HG02973 (cell line): ENCODE results near the gene RAP2A.

ENCODE experiments used
- ATAC-seq: cut with Tn5 transposase; IDR thresholded peaks from one replicate; pipeline ENCODE4 v1.9.1; 2021; ENCODE audit warnings: moderate library complexity; ENCODE audit not compliant: unreplicated experiment

Gene RAP2A

DNA sequence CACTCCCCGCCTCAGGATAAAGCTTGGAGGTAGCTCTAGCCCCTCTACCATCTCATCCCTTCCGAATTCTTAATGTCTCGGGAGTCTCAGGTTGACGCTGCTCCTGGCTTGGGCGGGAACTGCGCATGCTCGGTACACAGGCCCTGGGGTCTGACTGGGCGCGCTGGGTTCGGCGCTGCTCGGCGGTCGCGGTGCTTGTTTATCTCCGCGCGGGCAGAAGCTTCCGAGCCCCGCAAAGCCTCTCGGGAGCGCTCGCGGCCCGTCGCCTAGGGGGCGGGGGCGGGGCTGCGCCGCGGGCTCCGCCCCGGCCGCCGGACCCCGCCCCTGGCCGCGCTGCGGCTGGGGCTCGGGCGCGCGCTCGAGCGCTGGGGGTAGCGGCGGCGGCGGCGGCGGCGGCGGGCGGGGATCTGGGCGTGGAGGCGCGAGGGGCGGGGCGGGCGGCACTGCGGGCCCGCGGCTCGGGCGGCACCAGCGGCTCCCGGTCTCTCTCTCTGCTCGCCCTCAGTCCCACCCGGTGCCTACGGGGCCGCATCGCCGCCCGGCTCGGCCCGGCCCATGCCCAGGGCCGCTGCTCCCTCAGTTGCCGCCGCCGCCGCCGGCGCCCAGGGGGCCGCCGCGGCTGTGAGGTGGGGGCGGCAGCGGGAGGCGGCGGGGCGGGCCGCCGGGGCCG, at the start of gene RAP2A:
TSS of gene RAP2A (plus strand) at position 443 of the 670 bp plus-strand sequence. CDS start 302 bp downstream, outside the sequence.
- peak; percentile 39 for ATAC-seq

DNA sequence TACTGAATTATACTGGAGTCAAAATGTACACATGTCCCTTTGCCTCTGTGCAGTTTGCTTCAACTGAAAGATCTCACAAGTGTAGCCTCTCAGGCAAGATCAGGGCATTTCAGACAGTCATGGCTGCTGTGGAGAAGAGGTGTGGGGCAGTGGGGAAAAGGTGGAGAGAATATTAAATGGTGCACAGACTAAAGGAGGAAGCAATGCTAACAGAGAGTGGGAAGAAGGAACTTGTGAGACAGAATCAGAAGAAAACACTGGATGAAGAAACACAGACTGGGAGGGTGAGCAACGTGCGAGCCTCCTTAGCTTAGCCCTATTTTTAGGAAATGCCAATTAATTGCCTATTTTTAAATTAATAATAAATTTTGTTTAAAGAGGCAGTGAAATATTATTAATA, 49.6 kb upstream of the RAP2A start:
- ATAC-seq, result no peak

DNA sequence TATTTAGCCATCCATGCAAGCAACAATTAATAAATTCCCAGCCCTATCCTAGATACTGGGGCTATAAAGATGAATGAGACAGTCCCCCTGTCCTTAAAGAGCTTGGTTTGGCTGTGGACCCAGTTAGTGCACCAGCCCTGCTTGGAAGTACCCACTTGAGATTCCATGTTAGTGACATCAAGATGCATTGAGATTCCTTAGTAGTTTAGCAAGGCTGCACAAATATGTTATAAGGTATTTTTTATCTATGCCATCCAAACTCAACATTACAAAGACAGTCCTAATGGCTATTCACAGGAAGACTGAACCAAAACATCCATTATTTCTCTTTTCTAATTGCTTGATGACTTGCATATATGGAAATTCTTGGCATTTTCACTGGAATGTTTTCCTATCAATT, 48.8 kb upstream of the RAP2A start:
- ATAC-seq, result no peak

DNA sequence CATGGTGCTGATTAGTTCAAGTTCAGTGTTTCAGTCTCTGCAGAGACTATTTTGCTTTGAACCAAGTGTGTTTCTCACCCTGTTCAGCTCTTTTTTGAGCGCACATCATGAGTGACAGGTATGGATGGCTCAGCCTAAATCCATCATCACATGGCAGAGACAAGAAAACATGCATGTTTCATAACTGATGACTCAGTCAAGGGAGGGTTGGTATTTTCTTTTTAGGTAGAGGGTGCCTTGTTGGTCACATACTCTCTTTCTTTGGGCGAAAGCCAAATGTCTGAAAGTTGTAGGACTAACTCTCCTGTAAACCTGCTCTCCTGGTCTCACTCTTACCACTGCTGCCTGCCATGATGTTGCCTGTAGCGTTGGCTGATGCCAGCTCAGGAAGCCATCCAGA, 48.1 kb upstream of the RAP2A start:
- ATAC-seq, result no peak

DNA sequence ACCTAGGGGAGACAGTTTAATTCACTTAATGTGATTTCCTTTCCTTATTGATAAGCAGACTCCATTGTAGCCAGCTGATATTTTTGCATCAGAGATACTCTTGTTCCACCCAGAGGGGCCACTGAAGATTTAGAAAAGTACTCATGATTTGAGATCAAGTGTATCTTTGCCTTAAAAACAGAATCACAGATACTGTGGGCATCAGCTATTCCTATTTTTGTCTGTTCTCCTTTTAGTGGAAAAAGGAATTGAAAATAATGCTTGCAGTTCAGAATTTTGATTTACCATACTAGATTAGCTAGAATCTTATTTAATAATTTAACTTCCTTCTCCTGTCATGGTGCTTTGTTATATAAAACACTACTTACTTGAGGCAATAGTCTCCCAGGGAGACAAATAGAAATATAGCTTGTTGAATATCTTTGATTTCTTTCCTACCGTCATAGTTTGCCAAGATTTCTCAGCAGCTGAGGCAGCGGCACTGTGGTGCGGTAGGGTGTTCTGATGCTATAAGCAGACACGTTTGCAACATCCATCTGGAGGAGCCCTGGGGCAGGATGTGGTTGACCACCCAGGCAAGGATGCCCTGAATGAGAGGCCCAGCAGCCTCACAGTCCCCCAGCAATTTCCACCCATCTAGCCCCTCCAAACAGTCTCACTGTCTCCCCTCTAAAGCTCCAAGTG, 47.0 kb upstream of the RAP2A start:
- no peak for ATAC-seq

DNA sequence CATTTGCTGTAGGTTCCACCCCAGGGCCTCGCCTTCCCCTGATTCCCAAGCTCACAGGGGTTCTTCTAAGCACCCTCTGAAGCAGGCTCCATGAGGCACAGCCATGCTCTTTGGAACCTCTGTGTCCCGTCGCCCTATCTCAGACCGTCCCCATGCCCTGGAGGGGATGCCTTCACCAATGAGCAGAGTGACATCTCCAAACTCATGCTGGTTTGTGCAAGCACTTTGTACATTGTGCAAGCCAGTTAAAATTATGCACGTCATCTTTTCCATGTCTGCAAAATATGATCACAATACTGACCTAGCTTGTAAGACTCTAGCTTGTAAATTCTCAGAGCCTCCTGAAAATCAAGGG, 46.5 kb upstream of the RAP2A start:
- no peak for ATAC-seq

DNA sequence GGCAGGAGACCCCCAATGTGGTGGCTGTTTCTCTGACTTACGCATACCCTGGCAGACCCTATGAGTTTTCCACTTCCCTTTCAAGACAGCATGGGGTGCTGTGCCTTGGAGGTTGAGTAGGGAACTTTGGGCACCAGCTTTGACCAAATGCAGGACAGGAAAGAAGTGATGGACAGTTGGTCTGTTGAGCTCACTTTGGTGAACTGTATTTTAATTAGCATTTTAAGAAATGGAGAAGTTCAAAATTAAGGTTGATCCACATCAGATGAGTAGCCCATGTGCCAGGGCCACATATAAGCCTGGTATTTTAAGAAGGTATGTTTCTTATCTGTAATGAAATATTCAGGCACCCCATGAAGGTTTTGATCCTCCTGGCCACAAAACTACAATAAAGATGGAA, 46.1 kb upstream of the RAP2A start:
- no peak for ATAC-seq

DNA sequence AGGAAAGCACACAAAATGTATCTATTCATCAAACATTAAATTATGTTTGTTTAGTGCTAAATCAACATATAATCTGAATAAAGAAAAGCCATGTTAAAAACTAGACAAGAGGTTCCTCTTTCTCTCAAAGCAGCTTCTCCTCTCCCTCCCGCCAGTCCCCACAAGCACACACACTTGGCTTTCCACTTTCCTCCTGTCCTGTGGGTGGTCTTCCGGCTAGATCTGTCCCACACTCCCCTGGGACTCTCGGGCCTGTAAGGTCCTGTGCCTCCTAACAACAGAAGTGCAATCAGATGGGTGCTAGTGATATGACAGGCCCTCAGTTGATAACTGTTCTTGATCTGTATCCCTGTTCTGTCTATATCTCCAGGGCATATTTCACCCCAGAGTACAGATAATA, 45.6 kb upstream of the RAP2A start:
- ATAC-seq, result no peak

DNA sequence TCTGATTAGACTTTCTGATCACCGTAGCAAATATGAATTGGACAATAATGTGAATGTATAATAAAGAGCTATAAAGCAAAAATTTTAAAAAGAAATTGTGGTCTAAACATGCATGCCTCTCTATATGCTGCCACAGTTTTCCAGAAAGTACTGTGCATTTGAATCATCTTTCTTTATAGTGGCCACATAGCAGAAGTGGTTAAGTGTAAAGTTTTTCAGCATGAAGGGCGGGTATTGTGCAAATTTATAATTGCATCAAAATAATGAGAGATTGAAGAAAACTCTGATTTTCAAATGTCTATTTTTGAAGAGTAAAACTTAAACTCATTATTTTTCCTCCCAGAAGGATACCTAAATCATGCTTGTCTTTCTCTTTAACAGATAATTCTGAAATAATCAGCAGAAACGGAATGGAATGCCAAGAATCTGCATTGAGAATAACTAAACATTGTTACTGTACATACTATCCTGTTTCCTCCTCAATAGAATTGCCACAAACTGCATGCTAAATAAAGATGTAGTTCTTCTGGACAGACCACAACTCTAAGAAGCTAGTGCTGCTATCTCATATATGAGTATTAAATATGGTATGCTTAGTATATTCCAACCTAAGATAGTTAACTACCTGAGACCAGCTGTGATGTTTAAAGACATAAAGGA, 42.9 kb upstream of the RAP2A start:
- ATAC-seq, result no peak

DNA sequence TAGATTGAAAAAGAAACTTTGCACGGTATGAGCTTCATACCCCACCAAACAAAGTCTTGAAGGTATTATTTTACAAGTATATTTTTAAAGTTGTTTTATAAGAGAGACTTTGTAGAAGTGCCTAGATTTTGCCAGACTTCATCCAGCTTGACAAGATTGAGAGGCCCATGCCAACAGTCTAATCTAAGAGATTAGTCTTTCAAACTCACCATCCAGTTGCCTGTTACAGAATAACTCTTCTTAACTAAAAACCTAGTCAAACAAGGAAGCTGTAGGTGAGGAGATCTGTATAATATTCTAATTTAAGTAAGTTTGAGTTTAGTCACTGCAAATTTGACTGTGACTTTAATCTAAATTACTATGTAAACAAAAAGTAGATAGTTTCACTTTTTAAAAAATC, 41.9 kb upstream of the RAP2A start:
- no peak for ATAC-seq

DNA sequence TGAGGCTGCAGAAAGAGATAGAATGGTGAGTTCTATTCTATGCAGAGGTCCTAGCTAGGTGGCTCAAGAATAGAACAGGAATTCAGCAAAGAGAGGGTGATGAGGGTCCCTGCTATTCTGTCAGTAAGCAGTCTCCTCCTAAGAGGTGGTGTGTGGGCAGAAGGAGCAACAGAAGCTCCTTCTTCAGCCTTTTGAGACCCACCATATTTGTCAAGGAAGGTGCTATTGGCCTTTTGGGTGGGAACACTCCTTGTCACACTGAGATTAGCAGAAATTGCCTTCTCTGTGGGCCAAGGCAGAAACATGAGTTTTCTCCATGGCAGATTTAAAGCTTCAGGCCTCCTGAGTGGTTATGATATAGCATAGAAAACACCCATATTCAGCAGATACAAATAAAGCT, 39.4 kb upstream of the RAP2A start:
- ATAC-seq, result no peak

DNA sequence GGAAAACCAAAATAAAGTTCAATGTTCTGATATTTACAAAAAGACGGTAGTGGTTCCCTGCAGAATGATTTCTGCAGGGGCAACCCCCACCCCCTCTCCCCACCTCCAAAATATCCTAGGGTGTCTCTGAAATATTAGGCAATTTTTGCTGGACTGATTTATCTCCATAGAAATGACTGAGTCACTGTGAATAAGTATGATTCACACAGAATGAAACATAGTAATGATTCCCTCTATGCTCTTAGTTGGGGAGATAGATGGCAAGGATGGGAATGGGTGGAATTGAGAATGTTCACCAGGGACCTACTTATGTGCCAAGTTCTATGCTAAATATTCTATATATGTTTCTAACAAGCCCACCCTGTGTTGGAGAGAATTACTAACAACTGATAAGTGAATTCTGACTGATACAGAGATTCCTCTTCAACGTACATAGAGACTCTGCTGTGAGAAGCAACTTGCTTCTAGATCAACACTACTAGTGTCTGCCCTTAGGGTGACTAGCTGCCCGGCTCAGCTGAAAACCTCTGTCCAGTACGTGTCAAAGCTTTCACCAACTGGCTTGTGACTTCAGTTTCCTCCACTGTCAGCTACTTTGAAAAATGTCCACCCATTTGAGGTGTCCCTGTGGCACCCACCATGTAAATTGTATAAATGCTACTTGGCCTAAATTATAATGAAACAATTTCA, 38.4 kb upstream of the RAP2A start:
- no peak for ATAC-seq

DNA sequence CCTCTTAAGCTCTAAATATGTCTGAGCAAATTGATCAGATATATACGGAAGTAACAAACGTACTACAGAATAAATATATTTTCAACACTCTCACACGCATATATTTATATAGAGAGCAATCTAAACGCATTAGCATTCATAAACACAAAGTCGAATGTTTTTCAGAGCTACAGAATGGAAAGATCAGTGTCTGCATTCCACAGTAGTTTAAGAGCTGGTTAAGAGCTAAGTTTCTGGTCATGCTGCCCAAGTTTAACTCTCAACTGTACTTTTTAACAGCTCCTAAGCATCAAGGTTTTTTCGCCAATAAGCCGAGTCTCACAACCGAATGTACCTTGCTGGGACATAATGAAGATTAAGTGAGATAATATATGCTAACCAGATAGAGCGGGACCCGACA, 36.7 kb upstream of the RAP2A start:
- no peak for ATAC-seq

DNA sequence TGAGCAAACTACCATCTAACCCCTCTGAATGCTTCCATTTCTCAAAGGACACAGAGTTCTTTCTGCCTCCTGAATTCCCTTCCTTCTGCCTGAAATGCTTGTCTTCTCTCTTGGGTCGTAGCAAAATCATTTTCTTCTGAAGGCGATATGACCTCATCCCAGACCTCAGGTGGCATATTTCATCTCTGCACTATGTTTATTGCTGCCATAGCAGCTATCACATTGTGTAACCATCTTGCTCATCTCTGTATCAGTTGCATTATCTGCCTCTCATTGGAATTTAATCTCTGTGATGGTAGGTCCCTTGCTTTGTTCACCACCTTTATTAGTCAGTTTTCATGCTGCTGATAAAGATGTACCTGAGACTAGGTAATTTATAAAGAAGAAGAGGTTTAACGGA, 32.5 kb upstream of the RAP2A start:
- ATAC-seq, result no peak

DNA sequence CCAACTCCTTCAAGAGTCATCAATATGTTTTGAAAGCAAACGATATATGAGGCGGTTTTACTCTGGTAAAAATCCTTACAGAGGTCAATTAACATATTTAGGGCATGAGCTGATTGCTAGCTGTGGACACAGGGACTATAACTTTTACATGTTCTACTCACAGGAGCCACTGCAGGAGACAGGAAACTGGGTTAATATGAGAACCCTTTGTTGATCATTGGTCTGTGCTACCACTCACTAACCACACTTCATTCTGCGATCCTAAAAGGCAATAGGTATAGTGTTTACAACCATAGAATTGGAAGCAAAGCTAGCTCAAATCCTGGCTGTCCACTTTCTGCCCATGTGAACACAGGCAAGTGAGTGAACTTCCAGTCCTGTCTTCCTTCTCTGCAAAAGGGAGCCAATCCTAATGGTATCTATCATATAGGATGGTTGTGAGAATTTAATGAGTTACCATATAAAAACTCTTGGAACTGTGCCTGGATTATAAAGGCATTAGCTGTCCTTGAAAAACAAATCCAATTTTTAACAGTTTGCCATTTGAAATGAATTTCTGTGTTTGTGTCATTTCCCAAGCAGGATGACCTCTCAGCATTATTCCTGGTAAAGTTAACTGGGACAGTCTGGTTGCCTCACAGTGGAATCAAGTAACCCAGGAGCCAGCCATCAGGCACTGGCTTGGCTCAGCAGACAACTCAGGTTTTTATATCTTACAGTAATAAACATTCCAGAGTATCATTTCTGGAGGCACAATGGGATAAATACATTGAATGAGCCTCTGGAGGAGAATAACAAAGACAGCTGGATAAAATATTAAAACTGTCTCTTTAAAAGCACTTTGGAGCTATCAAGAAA, 29.8 kb upstream of the RAP2A start:
- no peak for ATAC-seq

DNA sequence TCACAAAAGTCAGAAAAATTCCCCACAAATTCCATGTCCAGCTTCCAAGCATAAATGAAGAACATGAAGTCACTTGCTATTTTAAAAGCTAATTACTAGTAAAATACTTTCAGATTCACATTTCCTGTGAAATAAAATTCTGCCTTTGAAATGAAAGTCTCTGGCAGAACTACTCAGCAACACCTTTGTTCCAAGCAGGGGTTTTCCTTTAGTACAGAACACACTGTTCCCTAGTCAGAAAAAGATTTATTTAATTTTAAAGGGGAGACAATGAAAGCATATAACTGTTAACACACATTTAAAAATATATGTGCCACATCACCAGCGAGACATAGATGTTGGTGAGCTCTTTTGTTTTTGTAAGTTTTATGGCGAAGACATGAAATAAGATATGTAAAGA, 26.4 kb upstream of the RAP2A start:
- ATAC-seq, result no peak

DNA sequence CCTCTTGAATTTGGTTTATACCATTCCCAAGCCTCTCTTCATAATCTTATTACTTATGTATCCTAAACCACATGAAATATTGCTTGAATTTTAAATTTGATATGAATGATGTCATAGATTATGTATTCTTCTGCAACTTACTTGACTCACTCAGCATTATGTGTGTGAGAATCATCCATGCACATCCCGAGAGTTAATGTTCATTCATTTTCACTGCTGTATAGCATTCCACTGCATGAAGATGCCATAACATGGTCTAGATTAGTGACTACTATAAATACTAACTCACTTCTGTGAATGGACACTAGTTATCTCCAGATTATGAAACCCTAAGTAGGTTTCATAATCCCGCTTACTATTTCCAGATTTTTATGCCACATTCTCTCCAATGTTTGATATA, 25.0 kb upstream of the RAP2A start:
- ATAC-seq, result no peak

DNA sequence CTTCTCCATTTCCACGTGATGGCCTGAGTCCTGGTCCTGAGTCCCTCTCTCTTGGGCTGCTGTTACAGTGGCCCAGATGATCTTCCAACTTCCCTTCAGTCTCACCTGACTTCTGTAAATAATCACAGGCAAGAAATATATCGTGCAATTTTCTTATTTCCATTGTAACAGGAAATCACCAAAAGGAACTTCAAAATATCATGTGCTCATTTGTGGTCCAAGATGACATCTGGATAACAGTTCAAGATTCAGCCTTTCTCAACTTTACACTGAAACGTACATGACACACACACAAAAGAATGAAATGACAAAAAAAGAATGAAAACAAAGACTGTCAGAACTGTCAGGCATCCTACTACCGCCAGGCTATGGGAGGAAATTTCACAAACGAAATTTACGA, 22.0 kb upstream of the RAP2A start:
- ATAC-seq, result no peak

DNA sequence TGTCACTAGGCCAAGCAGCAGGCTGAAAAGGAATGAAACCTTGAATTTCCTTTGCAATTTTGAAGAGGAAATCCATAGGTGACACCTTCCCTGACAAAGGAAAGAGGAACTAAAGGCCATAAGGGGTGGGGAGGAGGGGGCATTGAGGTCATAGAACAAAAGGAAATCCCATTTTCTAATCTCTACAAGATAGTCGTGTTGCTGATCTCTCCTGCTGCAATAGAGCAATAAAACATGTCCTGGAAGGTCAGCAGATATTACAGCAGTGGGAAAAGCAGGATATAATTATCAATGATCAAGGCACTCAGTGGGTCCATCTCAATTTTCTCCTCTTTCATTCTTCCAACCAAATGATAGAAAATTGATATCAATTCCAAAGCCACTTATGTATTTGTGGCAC, 20.3 kb upstream of the RAP2A start:
- no peak for ATAC-seq

DNA sequence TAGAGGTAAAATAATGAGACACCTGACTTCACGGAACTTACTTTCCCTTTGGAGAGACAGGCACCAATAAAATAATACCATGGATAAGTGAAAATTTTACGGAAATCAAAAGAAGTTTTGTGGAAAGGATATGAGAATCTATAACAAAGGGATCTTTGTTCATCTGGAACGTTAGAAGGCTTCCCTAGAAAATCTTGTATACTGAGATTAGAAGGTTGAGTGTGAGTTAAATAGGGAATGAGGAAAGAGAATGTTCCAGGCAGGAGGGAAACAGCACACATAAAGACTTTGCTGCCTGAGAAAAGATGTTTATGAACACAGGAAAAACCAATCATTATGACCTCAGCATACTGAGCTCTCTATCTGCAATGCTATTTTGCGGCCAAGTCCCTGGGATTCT, 19.6 kb upstream of the RAP2A start:
- no peak for ATAC-seq

DNA sequence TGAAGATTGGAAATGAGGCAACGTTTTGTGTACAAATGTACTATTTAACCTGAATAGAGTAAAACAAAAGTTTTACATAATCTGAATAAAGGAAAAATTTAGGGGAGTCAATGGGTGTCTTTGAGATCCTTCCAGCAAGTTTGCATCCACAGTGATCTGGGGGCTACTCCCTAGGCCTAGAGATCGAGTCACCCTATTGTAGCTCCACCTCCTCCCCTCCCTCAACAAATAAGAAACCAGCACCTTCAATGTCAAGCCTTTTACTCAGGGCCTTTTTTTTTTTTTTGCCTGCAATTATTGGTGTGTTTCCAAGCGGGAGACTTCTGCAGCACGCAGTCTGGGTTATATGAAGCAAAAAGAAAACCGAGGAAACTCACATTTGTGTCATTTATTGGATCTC, 16.3 kb upstream of the RAP2A start:
- no peak for ATAC-seq
